Measurements from ENCODE around the gene COL4A1. TPM values are rescaled to one million over a fixed set of nuclear protein-coding genes. Genes with fewer than 3 reads are reported as not detected.
A peak's percentile ranks its signal among the peaks of the same experiment; 100 is the strongest.

The COL4A1 gene
- total and polyA plus RNA-seq, 8 donors = 418 to 1,057 (median 547) TPM

- no peaks in the 10 kb centered on the region for H3K27me3 ChIP-seq
- no peaks in the 10 kb centered on the region for H3K9me3 ChIP-seq
- DNase-seq (no peak), ATAC-seq (peak; percentile 27)
- TF ChIP-seq CTCF (IDR thresholded peaks at IDR 0.05) = no peak
- no peak overlapping the region for H3K4me3 ChIP-seq
- H3K4me1 ChIP-seq = peaks cover 0 to 5% of the 10 kb centered on the region in 2 donors
- intact Hi-C loops (cut with DNase I) = no loop called here
- H3K36me3 ChIP-seq = peaks cover 0 to 68% of the 10 kb centered on the region in 2 donors
- H3K27ac ChIP-seq = no peak overlapping the region
Observed at GRCh38 chr13:110186231-110186855, 120.6 kb downstream of the COL4A1 start.

- H3K9me3 ChIP-seq = no peaks in the 10 kb centered on the region
- H3K4me1 ChIP-seq = peaks cover 0 to 5% of the 10 kb centered on the region in 2 donors
- H3K4me3 ChIP-seq = no peak overlapping the region
- H3K36me3 ChIP-seq = peaks cover 0 to 68% of the 10 kb centered on the region in 2 donors
- no peak for TF ChIP-seq CTCF (IDR thresholded peaks at IDR 0.05)
- intact Hi-C loops (cut with DNase I) = no loop called here
- no peaks in the 10 kb centered on the region for H3K27me3 ChIP-seq
- ATAC-seq (no peak), DNase-seq (no peak)
- no peak overlapping the region for H3K27ac ChIP-seq
Observed at GRCh38 chr13:110185696-110186095, 121.3 kb downstream of the COL4A1 start.

- H3K36me3 ChIP-seq = peaks cover 0 to 79% of the 10 kb centered on the region in 2 donors
- no peaks in the 10 kb centered on the region for H3K27me3 ChIP-seq
- H3K27ac ChIP-seq = no peak overlapping the region
- H3K9me3 ChIP-seq = no peaks in the 10 kb centered on the region
- intact Hi-C loops (cut with DNase I) = no loop called here
- ATAC-seq (no peak), DNase-seq (no peak)
- H3K4me3 ChIP-seq = no peak overlapping the region
- H3K4me1 ChIP-seq = peaks cover 0 to 5% of the 10 kb centered on the region in 2 donors
- no peak for TF ChIP-seq CTCF (IDR thresholded peaks at IDR 0.05)
Observed at GRCh38 chr13:110183910-110184309, 123.0 kb downstream of the COL4A1 start.

- DNase-seq (no peak), ATAC-seq (no peak)
- H3K4me1 ChIP-seq = no peaks in the 10 kb centered on the region
- intact Hi-C loops (cut with DNase I) = no loop called here
- TF ChIP-seq CTCF (IDR thresholded peaks at IDR 0.05) = no peak
- H3K36me3 ChIP-seq = peaks cover 0 to 92% of the 10 kb centered on the region in 2 donors
- H3K4me3 ChIP-seq = no peak overlapping the region
- H3K27ac ChIP-seq = no peak overlapping the region
- H3K27me3 ChIP-seq = no peaks in the 10 kb centered on the region
- no peaks in the 10 kb centered on the region for H3K9me3 ChIP-seq
Observed at GRCh38 chr13:110182461-110182860, 124.5 kb downstream of the COL4A1 start.

GRCh38 chr13:110182003-110182402 lies 125.0 kb downstream of the COL4A1 start:
- intact Hi-C loops (cut with DNase I) = no loop called here
- DNase-seq = no peak
- no peaks in the 10 kb centered on the region for H3K4me1 ChIP-seq
- H3K4me3 ChIP-seq = no peak overlapping the region
- no peak for ATAC-seq
- H3K27me3 ChIP-seq = no peaks in the 10 kb centered on the region
- TF ChIP-seq CTCF (IDR thresholded peaks at IDR 0.05) = no peak
- peaks cover 0 to 94% of the 10 kb centered on the region in 2 donors for H3K36me3 ChIP-seq
- no peaks in the 10 kb centered on the region for H3K9me3 ChIP-seq
- no peak overlapping the region for H3K27ac ChIP-seq
